HG02763 (cell line): ENCODE data around the gene WNK2.

Experiments used
- ATAC-seq: cut with Tn5 transposase; IDR thresholded peaks from one replicate; pipeline ENCODE4 v1.9.1; 2021; ENCODE audit warnings: mild to moderate bottlenecking, moderate library complexity; ENCODE audit not compliant: unreplicated experiment

The WNK2 gene

DNA sequence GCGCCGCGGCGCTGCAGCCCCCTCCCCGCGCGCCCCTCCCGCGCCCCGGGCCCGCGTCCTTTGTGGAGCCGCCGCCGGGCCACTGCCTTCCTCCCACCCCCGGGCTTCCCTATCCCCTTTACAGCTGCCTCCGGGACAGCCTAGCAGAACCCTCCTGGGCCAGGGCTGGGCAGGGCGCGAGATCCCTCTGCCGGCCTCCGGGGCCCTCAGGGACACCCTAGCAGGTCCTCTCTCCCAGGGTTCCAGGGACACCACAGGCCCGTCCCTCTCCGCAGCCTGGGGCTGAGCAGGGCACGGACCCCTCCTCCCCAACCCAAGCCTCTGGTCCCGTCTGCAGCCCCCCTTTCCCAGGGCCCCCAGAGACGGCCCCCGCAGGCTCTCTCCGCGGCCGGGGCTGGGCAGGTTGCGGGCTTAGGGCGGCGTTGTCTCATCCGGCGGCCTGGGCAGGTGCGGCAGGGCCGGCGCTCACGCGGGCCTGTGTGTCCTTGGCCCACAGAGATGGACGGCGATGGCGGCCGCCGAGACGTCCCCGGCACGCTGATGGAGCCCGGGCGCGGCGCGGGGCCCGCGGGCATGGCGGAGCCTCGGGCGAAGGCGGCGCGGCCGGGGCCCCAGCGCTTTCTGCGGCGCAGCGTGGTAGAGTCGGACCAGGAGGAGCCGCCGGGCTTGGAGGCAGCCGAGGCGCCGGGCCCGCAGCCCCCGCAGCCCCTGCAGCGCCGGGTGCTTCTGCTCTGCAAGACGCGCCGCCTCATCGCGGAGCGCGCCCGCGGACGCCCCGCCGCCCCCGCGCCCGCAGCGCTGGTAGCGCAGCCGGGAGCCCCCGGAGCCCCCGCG, 710 bp downstream of the WNK2 start:
- ATAC-seq: no peak

DNA sequence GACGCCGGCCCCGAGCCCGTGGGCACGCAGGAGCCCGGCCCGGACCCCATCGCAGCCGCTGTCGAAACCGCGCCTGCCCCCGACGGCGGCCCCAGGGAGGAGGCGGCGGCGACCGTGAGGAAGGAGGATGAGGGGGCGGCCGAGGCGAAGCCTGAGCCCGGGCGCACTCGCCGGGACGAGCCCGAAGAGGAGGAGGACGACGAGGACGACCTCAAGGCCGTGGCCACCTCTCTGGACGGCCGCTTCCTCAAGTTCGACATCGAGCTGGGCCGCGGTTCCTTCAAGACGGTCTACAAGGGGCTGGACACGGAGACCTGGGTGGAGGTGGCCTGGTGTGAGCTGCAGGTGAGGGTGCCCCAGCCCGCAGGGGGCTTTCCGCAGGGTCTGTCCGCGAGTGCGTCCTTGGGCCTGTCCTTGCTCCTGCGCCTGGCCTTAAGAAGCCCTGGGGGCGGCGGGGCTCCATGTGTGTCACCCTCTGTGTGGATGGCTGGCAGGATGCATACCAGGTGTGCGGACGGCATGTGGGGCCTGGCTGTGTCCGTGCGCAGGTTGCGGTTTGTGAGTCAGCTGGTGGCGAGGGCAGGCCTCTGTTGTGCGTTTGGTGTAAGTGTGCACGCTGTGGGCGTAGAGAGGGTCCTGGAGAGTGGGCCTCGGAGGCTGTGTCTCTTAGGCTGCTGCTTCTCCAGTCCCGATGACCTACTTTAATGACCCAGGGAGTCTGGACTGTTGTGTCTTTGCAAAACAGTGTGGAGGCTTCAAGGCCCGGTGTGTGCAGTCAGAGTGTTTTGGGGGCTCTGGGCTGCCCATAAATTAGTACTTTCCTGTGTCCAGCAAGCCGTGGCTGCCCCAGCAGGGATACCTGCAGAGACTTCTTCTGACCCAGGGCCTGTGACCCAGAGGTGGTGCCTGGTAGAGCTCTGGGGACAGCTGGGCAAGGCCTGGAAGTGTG, 1.6 kb downstream of the WNK2 start:
- ATAC-seq: no peak

- no peak for ATAC-seq
Observed at GRCh38 chr9:93186215-93186945, 2.4 kb downstream of the WNK2 start.

- no peak for ATAC-seq
Observed at GRCh38 chr9:93187047-93187446, 3.1 kb downstream of the WNK2 start.

- no peak for ATAC-seq
Observed at GRCh38 chr9:93187574-93187973, 3.6 kb downstream of the WNK2 start.

- no peak for ATAC-seq
Observed at GRCh38 chr9:93188426-93189368, 4.8 kb downstream of the WNK2 start.

- no peak for ATAC-seq
Observed at GRCh38 chr9:93189369-93190132, 5.6 kb downstream of the WNK2 start.

DNA sequence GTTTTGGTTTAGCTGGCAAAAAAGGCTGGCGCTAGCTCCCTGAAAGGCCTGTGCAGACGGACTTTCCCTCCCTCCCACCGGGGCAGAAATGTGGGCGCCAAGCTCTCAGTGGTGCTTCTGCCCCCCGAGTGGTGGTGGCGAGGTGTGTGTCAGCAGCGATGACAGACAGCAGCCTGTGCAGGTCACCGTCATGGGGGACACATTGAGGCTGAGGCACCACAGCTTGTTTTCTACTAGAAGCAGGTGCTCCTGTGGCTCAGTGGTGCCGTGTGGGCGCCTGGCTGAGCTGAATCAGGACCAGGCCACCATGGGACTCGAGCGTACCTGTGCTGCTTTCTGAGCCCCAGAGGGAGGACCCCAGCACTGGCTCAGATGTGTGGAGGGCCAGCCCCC, 6.2 kb downstream of the WNK2 start:
- ATAC-seq: no peak

GRCh38 chr9:93190656-93191353, 6.9 kb downstream of the WNK2 start:
- ATAC-seq: no peak

- no peak for ATAC-seq
Observed at GRCh38 chr9:93191354-93191660, 7.4 kb downstream of the WNK2 start.

GRCh38 chr9:93192721-93193387, 8.9 kb downstream of the WNK2 start:
- ATAC-seq: no peak

DNA sequence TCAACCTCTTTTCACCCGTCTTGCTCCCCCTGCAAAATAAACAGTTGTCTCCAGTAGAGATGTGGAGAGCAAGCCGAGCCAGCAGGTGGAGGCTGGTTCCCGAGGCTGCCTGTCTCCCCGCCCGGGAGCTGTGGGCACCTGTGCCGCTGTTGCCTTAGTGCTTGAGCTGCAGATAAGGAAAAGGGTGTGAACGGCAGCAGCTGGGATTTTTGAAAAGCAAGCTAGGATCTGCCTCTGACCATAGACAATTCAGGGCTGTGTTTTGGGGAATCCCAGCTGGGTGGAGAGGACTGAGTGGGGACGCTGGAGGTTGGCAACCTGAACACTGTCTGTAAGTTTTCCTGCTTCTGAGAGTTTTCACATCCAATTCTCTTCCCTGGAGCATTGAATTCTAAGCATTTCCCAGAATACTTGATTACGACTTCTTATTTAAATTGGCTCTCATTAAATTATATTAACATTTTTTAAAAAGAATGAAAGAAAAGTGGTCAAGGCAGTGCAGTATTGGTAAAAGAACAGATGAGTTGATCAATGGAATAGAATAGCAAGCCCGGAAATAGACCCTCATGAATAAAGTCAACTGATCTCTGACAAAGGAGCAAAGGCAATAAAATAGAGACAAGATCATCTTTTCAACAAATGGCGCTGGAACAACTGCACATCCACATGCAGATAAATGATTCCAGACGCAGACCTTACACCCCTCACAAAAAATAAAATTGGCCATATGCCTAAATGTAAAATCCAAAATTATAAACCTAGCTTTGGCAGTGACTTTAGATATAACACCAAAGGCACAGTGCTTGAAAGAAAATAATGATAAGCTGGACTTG, 9.7 kb downstream of the WNK2 start:
- ATAC-seq: no peak

DNA sequence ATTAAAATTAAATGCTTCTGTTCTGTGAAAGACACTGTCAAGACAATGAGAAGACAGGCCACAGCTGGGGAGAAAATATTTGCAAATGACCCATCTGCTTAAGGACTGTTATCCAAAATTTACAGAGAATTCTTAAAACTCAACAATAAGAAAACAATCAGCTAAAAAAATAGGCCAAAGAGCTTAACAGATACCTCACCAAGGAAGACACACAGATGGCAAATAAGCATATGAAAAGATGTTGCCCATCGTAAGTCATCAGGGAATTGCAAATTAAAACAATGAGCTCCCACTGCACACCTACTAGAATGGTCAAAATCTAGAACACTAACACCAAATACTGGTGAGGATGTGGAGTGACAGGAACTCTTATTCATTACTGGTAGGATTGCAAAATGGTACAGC, 10.3 kb downstream of the WNK2 start:
- ATAC-seq: no peak

GRCh38 chr9:93194641-93195040, 10.7 kb downstream of the WNK2 start:
- ATAC-seq: no peak

DNA sequence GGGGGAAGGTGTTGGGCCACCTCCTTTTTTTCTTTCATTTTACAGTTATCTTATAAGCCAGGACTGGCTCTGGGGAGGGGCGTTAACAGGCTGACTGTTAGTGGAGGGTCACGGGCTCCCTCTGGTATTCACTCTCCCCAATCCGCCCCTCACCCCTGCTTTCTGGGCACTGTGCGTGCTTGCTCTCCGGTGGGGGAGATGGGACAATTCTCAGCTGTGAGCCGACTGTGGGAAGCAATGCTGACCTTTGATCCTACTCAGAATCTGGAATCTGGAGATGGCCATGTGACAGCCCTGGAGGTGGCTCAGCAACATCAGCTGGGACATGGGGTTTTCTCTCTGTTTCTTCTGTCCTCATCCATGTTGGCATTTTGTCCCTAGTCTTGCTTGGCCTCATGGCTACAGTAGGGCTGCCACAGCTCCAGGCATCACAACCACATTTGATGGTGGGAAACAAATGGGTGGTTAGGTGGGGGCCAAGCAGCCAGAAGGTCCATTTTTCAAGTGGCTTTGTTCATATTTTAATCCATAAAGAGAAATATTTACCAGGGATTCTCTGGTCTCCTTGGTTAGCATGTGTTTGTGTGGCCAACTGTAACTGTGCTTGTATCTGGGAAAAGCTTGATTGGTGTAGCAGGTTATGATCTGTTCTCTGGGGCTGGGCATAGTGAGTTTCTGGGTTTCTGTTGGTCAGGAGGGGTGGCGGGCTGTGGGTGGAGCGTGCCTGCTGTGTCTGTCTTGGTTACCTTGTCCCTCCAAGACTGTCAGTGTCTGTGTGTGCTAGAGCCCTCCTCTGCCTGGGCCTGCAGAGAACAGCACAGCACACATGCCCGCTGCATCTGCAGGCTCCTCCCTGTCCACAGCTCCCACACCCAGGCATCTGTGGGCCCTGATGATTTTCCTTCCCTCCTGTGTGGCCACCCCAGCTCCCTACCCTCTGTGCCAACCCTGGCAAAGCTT, 12.4 kb downstream of the WNK2 start:
- ATAC-seq: no peak

DNA sequence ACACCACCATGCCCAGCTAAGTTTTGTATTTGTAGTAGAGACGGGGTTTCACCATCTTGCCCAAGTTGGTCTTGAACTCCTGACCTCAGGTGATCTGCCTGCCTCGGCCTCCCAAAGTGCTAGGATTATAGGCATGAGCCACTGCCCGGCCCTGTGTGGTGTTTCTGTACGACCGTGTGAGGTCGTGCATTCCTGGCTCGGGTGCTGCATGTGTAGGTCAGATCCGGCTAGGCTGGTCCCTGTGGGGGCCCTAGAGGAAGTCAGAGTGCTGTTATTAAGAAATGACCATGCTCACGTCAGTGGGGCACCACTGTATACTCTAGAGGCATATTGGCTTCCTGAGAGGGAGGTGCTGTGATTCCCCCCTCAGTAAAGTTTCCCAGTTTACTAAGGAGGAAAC, 13.7 kb downstream of the WNK2 start:
- ATAC-seq: no peak
